Adrenal gland (tissue), 5 donors: Measurements from ENCODE around the gene SEC14L6.

Source experiments
- POLR2A ChIP-seq, 2 donors: fragments of 450-650 bp; IDR thresholded peaks; one replicate each; pipeline ENCODE4 v1.6.1; 2017; ENCODE audit warnings: antibody characterized with exemption in 2 of 2, mild to moderate bottlenecking in 2 of 2, moderate library complexity in 1 of 2
- TF ChIP-seq, protein P1 (sequence below), 6 experiments: fragments of 450-650 bp in 4 of 6; fragments of 200-600 bp in 2 of 6; sonication (generic) in 1 of 6; IDR thresholded peaks; 1 replicate in 5 of 6; 2 replicates in 1 of 6; pipeline versions ENCODE4 v1.5.1 to v1.8.0; 2016 to 2021; ENCODE audit warnings: antibody characterized with exemption in 6 of 6, mild to moderate bottlenecking in 2 of 6, moderate library complexity in 1 of 6
- donor health status: DM: no; HTN: no; CAD: no.

GRCh38 chr22:30547188-30547587 is 647 bp upstream of the SEC14L6 start:
- TF ChIP-seq, protein P1, sequence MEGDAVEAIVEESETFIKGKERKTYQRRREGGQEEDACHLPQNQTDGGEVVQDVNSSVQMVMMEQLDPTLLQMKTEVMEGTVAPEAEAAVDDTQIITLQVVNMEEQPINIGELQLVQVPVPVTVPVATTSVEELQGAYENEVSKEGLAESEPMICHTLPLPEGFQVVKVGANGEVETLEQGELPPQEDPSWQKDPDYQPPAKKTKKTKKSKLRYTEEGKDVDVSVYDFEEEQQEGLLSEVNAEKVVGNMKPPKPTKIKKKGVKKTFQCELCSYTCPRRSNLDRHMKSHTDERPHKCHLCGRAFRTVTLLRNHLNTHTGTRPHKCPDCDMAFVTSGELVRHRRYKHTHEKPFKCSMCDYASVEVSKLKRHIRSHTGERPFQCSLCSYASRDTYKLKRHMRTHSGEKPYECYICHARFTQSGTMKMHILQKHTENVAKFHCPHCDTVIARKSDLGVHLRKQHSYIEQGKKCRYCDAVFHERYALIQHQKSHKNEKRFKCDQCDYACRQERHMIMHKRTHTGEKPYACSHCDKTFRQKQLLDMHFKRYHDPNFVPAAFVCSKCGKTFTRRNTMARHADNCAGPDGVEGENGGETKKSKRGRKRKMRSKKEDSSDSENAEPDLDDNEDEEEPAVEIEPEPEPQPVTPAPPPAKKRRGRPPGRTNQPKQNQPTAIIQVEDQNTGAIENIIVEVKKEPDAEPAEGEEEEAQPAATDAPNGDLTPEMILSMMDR (IDR thresholded peaks at IDR 0.05): no peak
- no peak for TF ChIP-seq POLR2A (IDR thresholded peaks at IDR 0.05)
